Ureter (tissue), 1 donor: ENCODE measurements around the gene TMEM263. TPM values are rescaled to one million over a fixed set of nuclear protein-coding genes. Genes with fewer than 3 reads are reported as not detected.
"Not testable (repeated sequence)": the region's sequence is repeated elsewhere in the genome, so short reads cannot be mapped to it uniquely, and the experiment has no call there.

Source experiments
- DNase-seq: peaks from one replicate; pipeline ENCODE4 v3.0.0-alpha.2; 2020; ENCODE audit warnings: low spot score
- total RNA-seq: library from RNA; stranded (reverse); gene quantifications from one replicate; pipeline ENCODE4 v1.2.4, GENCODE V29; 2023
- donor health status: DM: yes; HTN: yes; CAD: no.

Gene TMEM263
- 30.7 TPM for total RNA-seq

GRCh38 chr12:106955377-106956047, at the start of gene TMEM263:
Gene TMEM263, plus strand, starts transcription at chr12:106955907. Its CDS starts 11,210 bp downstream, at chr12:106967117.
- DNase-seq, result peak; percentile 94

DNA sequence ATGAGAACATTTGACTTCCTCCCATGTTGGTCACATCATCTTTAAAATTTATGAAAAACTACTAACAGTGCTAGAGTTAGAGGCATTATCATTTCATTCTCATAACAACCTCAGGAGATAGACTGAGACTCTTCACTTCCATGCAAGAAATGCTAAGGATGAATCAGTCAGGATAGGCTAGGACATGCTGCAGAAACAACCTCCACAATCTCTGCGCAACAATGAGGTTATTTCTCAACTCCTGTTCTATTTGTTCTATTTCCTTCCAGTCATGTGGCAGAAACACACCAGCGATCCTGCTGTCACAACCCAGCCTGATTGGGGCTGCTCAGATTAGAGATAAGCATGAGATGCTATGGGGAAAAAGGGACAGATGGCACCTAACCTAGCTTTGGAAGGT, 49.0 kb upstream of the TMEM263 start:
- no peak for DNase-seq

DNA sequence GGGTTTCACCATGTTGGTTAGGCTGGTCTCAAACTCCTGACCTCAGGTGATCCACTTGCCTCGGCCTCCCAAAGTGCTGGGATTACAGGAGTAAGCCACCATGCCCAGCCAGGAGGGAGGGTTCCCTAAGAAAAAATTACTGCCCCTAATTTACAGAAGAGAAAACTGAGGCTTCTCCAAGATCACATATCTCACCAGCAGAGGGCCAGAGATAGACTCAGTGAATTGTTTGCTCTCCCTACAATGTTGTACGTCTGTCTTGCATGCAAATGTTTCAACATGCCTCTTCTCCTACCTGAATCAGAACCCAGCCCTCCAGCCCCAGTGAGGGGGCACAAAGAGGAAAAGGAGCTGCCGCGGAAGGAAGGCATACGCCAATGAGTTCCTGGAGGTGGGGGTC, 48.3 kb upstream of the TMEM263 start:
- DNase-seq, result no peak

DNA sequence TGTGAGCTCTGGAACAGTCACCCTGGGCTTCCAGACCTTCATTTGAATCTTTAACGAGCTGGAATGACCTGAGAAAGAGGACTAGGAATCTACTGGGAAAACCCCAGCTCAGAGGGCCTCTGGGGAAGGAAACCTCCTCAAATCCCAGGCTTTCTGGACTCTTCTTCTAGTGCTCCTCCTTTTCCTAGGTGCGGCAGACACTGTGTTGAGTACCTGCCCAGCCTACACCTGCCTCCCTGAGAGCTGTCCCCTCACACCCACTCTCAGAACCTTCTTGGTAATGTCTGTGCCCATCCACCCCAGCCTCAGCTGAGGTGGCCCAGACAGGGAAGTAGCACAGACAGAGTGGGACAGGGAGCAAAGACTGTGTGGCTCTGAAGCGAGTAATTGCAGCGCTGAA, 47.9 kb upstream of the TMEM263 start:
- no peak for DNase-seq

- DNase-seq, result no peak
Observed at GRCh38 chr12:106908561-106908960, 47.1 kb upstream of the TMEM263 start.

DNA sequence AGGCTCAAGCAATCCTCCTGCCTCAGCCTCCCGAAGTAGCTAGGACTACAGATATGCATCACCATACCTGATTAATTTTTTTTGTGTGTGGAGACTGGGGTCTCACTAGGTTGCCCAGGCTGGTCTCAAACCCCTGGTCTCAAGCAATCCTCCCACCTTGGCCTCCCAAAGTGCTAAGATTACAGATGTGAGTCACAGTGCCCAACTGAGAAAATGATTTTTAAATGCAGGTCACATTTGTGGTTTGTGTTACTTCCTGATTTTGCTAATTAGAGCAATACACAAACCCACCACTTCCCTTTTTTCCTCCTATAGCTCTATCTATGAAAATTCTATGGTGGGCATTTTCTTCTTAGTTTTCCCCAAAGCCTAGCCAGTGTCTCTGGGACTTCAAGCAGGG, 45.5 kb upstream of the TMEM263 start:
- no peak for DNase-seq

GRCh38 chr12:106911581-106911980, 44.1 kb upstream of the TMEM263 start:
- no peak for DNase-seq

DNA sequence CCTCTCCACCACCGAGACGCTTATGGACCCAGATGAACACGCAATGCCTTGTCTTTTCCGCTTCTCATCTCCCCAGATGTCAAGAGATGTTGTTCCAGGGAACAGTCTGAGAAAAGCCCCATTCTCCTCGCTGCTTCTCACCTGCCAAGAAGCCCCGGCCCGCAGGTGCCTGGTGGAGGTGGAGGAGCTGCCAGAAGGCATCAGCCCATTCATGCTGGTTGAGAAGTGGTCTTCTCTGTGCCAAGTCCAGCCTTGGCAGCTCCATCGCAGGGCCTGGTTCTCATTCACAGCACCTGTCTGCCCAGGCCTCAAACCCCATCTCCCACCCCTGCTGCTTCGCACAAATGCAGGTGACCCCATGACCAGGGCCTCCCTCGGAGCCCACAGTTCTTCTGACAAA, 42.3 kb upstream of the TMEM263 start:
- DNase-seq, result no peak

DNA sequence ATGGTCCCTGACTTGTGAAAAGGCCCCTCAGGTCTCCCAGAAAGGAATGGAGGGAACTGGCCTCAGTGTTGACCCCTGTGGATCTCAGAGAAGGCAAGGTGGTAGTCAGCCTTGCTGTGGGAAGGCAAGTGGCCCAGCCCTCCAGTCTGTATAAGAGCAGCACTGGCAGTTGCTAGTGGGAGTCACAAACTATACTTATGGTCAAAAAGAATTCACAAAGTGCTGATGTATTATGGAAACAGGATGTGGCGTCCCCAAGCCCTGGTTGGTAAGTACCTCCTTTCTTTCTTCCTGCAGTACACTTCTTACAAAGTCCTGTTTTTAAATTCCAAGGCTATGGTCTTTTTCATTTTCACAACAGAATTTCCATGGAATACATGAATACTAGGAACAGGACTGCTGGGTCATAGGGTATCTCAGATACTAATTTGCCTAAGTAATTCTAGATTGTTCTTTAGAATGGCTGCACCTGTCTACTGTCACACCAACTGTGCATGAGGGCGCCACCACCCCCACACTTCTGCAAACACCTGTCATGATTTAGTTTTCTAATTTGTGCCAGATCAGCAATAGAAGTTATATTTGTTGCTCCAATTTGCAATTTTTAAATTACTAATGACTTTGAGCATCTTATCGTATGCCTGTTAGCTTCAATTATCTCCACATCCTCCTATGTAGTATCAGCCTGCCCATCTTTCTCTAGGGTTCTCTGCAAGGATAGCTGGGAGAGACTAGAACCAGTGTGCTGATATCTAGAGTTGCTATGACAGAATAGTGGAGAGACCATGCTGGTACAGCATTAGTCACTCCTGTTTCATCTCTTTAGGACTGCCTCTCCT, 40.7 kb upstream of the TMEM263 start:
- DNase-seq, result no peak

GRCh38 chr12:106915635-106916026, 40.1 kb upstream of the TMEM263 start:
- DNase-seq, result no peak

DNA sequence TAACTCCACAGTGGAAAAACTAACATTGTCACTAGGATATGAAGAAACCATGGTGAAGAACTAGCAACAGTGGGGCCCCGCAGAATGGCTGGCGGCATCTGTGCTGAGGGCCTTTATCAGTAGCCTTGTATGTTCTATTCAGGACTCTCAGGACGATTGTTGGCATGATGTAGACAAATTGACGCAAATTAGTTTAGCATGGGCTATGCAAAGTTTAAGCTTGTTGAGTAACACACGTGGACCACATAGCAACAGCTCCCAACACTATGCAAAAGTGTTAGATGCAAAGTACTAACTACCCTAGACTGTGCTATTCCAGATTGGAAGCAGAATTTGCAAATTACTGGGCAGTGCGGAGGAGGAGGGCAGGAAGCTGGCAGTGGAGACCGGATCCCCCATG, 38.2 kb upstream of the TMEM263 start:
- DNase-seq, result no peak

DNA sequence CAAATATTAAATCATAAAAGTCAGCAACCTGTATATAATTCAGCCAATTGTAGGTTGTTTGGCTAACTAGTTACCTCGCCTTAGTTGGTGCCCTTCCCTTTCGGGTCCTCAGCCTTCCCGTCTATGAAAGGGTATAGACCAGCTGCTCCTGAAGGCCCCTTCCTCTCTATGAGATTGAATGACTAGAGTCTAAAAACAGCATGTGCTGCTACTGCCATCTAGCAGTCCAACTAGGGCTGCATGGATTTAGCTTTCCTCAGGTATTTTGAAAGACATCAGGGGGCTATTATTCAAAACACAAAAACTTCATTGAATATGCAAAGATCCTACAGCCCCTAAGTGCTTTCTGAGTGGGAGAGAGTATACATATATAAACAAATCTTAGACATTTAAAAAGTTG, 37.0 kb upstream of the TMEM263 start:
- no peak for DNase-seq

DNA sequence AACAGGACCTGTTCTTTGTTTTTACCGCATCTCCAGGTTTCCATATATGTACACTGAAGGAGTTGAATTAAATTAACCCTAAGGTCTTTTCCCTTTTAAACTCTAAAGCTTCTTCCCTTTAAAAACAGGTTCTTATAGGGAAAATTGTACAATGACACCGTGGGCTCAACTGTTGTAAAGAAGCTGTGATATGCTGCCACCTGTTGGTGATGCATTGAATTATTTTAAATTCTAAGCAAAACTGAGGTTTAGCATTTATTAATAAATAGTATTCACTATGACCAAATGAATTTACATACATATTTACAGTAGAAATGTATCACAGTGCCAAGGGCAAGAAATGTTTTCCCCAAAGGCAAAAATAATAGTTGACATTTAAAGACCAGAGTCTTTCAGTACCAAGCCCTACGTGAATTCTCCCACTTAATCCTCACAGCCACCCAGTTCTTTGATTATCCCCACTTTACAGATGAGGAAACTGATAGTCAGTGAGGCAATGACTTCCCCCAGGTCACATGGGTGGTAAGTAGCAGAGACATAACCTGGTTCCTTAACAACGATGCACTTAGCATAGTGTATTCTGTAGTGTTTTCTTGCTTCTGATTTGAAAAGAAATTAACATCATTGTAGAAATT, 35.7 kb upstream of the TMEM263 start:
- DNase-seq, result no peak

- not testable (repeated sequence) for DNase-seq
Observed at GRCh38 chr12:106921976-106922375, 33.7 kb upstream of the TMEM263 start.

GRCh38 chr12:106923594-106923993, 32.1 kb upstream of the TMEM263 start:
- not testable (repeated sequence) for DNase-seq

DNA sequence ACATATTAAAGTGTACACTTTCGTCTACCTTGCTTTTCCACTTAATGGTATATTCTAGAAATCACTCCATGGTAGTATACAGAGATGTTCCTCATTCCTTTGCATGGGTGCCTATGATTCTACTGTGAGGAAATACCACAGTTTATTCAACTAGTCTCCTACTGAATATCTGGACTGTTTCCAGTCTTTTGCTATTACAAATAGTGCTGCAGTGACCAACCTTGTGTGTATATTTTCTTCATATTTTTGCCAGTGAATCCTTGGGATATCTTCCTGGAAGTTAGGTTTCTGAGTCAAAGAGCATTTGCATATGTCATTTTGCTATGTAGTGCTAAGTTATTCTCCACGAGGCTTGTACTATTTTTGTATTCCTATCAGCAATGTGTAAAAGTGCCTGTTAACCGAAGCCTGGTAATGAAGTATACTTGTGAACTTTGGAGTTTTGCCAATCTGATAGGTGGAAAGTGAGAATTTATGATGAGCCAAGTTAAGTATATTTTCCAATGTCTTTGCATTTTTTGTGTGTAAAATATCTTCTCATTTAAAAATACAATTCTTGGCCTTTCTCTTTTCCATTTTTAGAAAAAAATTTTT, 31.3 kb upstream of the TMEM263 start:
- DNase-seq, result no peak

GRCh38 chr12:106926657-106927056, 29.1 kb upstream of the TMEM263 start:
- no peak for DNase-seq

- DNase-seq, result no peak
Observed at GRCh38 chr12:106934277-106934676, 21.4 kb upstream of the TMEM263 start.

- no peak for DNase-seq
Observed at GRCh38 chr12:106941481-106942156, 14.1 kb upstream of the TMEM263 start.

- no peak for DNase-seq
Observed at GRCh38 chr12:106942775-106943174, 12.9 kb upstream of the TMEM263 start.

- DNase-seq, result no peak
Observed at GRCh38 chr12:106945261-106945851, 10.4 kb upstream of the TMEM263 start.
